HG03442 (cell line): ENCODE measurements around the gene CAV1.

Source experiments
- ATAC-seq: cut with Tn5 transposase; IDR thresholded peaks from one replicate; pipeline ENCODE4 v1.9.1; 2021; ENCODE audit warnings: mild to moderate bottlenecking, moderate library complexity; ENCODE audit not compliant: unreplicated experiment

Gene CAV1

DNA sequence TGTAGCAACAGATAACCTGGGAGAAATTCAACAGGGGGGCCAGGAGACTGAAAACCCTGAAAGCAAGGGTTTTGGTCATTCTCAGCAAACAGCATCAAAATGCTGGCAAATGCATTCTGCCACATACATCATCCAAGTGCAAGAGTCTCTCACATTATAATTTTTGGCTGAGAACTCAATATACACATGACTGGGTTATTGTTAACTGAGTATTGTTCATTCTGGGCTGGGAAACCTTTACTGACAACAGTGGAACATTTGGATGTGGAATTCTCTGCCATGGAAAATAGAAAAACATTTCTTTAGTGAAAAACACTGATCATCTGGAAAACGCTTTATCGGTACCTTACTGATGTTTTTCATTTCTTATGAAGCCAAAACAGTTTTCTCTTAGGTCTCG is 74.0 kb downstream of the CAV1 start:
- no peak for ATAC-seq

- no peak for ATAC-seq
Measured at GRCh38 chr7:116601426-116601825, 76.6 kb downstream of the CAV1 start.

DNA sequence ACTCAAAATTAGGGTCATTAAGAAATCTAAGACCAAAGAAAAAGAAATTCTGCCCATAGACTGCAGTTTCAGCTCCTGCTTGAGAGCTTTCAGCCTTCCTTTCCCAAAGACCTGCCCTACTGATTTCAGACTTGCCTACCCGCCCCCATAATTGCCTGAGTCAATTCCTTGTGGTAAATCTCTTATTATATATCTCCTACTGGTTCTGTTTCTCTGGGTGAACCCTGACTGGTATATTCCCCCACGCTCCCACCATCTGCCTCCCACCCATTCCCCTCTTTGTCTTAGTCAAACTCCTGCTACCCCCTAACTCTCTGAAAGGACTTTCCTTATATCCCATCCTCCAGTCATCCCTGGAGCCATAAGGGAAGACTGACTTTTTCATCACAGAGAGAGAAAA is 82.5 kb downstream of the CAV1 start:
- no peak for ATAC-seq

DNA sequence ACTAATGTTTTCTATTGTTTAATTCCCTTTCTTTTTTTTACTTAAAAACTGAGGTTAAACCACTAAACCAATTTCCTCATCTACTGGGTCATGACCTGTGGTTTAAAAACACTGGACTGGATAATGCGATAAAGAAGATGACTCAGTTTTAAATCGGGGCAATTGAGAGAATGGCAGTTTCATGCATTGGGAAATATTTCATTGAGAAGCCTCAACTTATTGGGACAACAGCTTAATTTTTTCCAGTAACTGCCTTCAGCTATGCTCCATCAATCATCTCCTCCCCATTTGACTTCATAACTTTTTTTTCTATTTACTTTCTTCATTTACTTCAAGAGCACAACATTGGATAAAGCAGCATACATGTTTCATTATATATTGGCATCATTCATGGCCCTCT is 85.4 kb downstream of the CAV1 start:
- no peak for ATAC-seq

GRCh38 chr7:116610721-116611120 is 85.9 kb downstream of the CAV1 start:
- ATAC-seq: no peak
